Tibial artery (tissue), 4 donors: ENCODE measurements around the gene RAD18.

Source experiments
- DNase-seq, 2 donors: peaks; one replicate each; pipeline ENCODE4 v3.0.0-alpha.2; 2019
- H3K27ac ChIP-seq, 2 donors: fragments of 200-600 bp; sonication (generic) in 1 of 2; 1 replicate in 1 of 2; 2 replicates in 1 of 2; pipeline ENCODE4 v1.5.1; 2018 to 2019; ENCODE audit warnings: mild to moderate bottlenecking in 1 of 2
- H3K27me3 ChIP-seq, 2 donors: fragments of 200-600 bp; sonication (generic) in 1 of 2; one replicate each; pipeline versions ENCODE4 v1.5.1 to v1.6.0; 2016 to 2019
- H3K36me3 ChIP-seq, 3 donors: fragments of 200-600 bp; sonication (generic) in 2 of 3; one replicate each; pipeline ENCODE4 v1.5.1; 2016 to 2019; ENCODE audit warnings: mild to moderate bottlenecking in 2 of 3
- H3K4me1 ChIP-seq, 4 donors: fragments of 200-600 bp; sonication (generic) in 2 of 4; 1 replicate in 3 of 4; 2 replicates in 1 of 4; pipeline ENCODE4 v1.5.1; 2016 to 2019
- H3K4me3 ChIP-seq, 2 donors: fragments of 200-600 bp; sonication (generic) in 1 of 2; 1 replicate in 1 of 2; 2 replicates in 1 of 2; pipeline ENCODE4 v1.5.1; 2018 to 2019; ENCODE audit warnings: mild to moderate bottlenecking in 2 of 2
- H3K9me3 ChIP-seq, 3 donors: fragments of 200-600 bp; sonication (generic) in 1 of 3; one replicate each; pipeline ENCODE4 v1.5.1; 2016 to 2019
- CTCF ChIP-seq, 2 experiments: fragments of 200-600 bp in 1 of 2; fragments of 450-650 bp in 1 of 2; IDR thresholded peaks; one replicate each; pipeline ENCODE4 v1.5.1; 2017 to 2019; ENCODE audit warnings: antibody characterized with exemption in 2 of 2, mild to moderate bottlenecking in 1 of 2, moderate library complexity in 1 of 2
- intact Hi-C: fragments of 100-400 bp; cut with DNase I; formaldehyde crosslinking; loops from one replicate; pipeline ENCODE4 v1.15.0; 2023; ENCODE audit warnings: low total_unique reads

The RAD18 gene

GRCh38 chr3:8964436-8965370, 1.4 kb upstream of the RAD18 start:
- TF ChIP-seq CTCF (IDR thresholded peaks at IDR 0.05), result no peak
- H3K27me3 ChIP-seq, result peaks cover 0 to 11% of the 10 kb centered on the region in 2 donors
- no peaks in the 10 kb centered on the region for H3K36me3 ChIP-seq
- H3K9me3 ChIP-seq, result no peaks in the 10 kb centered on the region
- H3K4me3 ChIP-seq, result no peak overlapping the region
- no peak for DNase-seq
- intact Hi-C loops, result no loop called here
- no peak overlapping the region for H3K27ac ChIP-seq
- H3K4me1 ChIP-seq, result peaks cover 0 to 12% (median 10%) of the 10 kb centered on the region in 4 donors

- H3K4me3 ChIP-seq, result peak overlapping the region; percentile 61 to 95
- no peak for TF ChIP-seq CTCF (IDR thresholded peaks at IDR 0.05)
Observed at GRCh38 chr3:8962226-8962861, 928 bp downstream of the RAD18 start.

GRCh38 chr3:8959668-8960067, 3.6 kb downstream of the RAD18 start:
- TF ChIP-seq CTCF (IDR thresholded peaks at IDR 0.05), result no peak
- H3K36me3 ChIP-seq, result peaks cover 0 to 20% (median 0%) of the 10 kb centered on the region in 3 donors
- no peak overlapping the region for H3K27ac ChIP-seq
- intact Hi-C loops, result no loop called here
- no peaks in the 10 kb centered on the region for H3K27me3 ChIP-seq
- H3K4me3 ChIP-seq, result no peak overlapping the region
- DNase-seq, result no peak
- no peaks in the 10 kb centered on the region for H3K9me3 ChIP-seq
- peaks cover 0 to 10% (median 10%) of the 10 kb centered on the region in 4 donors for H3K4me1 ChIP-seq

More at GRCh38 chr3:8962226-8962861, 928 bp downstream of the RAD18 start:
- Histone ChIP-seq H3K4me1 (peaks cover 0 to 12% (median 10%) of the 10 kb centered on the region in 4 donors), H3K27me3 (no peaks in the 10 kb centered on the region), H3K9me3 (no peaks in the 10 kb centered on the region), H3K36me3 (peaks cover 0 to 11% (median 0%) of the 10 kb centered on the region in 3 donors), H3K27ac (peak overlapping the region in 1 of 2 donors; percentile 67)
- DNase-seq, result no peak
- intact Hi-C loops, result no loop called here

- no peaks in the 10 kb centered on the region for H3K4me1 ChIP-seq
- no peak overlapping the region for H3K27ac ChIP-seq
- no peak for TF ChIP-seq CTCF (IDR thresholded peaks at IDR 0.05)
- H3K27me3 ChIP-seq, result no peaks in the 10 kb centered on the region
- H3K36me3 ChIP-seq, result peaks cover 0 to 20% (median 0%) of the 10 kb centered on the region in 3 donors
- H3K9me3 ChIP-seq, result no peaks in the 10 kb centered on the region
- H3K4me3 ChIP-seq, result no peak overlapping the region
- no peak for DNase-seq
- intact Hi-C loops, result no loop called here
Observed at GRCh38 chr3:8954938-8955763, 8.1 kb downstream of the RAD18 start.

- TF ChIP-seq CTCF (IDR thresholded peaks at IDR 0.05), result no peak
- DNase-seq, result no peak
- H3K4me3 ChIP-seq, result no peak overlapping the region
- intact Hi-C loops, result no loop called here
- no peaks in the 10 kb centered on the region for H3K9me3 ChIP-seq
- no peaks in the 10 kb centered on the region for H3K27me3 ChIP-seq
- H3K4me1 ChIP-seq, result no peaks in the 10 kb centered on the region
- peaks cover 0 to 18% (median 0%) of the 10 kb centered on the region in 3 donors for H3K36me3 ChIP-seq
- no peak overlapping the region for H3K27ac ChIP-seq
Observed at GRCh38 chr3:8953313-8953712, 10.0 kb downstream of the RAD18 start.
